GM19468 (cell line): ENCODE measurements around the gene ADCY3.

Experiments
- ATAC-seq: cut with Tn5 transposase; IDR thresholded peaks from one replicate; pipeline ENCODE4 v1.9.1; 2021; ENCODE audit warnings: mild to moderate bottlenecking, moderate library complexity, moderate number of reproducible peaks; ENCODE audit not compliant: unreplicated experiment; ENCODE audit errors: extremely low read depth

Gene ADCY3

GRCh38 chr2:24788816-24789215, 131.2 kb downstream of the ADCY3 start:
- no peak for ATAC-seq

DNA sequence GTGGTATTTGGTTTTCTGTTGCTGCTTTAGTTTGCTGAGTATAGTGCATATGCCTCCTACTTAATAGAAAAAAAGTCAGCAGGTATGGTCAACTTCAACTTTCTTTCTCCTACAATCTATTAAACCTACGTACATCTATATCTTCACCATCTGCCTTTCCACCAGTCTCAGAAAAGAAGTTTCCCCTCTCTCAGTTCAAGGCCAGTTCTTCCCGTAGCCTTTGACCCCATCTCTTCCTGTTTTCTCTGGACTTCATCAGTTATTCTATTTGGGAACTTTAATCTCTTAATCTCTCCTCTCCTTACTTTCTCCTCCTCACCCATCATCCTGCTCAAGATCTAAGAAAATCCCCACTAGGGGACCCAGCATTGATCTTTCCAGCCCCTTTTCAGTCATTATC, 132.5 kb downstream of the ADCY3 start:
- ATAC-seq, result no peak

DNA sequence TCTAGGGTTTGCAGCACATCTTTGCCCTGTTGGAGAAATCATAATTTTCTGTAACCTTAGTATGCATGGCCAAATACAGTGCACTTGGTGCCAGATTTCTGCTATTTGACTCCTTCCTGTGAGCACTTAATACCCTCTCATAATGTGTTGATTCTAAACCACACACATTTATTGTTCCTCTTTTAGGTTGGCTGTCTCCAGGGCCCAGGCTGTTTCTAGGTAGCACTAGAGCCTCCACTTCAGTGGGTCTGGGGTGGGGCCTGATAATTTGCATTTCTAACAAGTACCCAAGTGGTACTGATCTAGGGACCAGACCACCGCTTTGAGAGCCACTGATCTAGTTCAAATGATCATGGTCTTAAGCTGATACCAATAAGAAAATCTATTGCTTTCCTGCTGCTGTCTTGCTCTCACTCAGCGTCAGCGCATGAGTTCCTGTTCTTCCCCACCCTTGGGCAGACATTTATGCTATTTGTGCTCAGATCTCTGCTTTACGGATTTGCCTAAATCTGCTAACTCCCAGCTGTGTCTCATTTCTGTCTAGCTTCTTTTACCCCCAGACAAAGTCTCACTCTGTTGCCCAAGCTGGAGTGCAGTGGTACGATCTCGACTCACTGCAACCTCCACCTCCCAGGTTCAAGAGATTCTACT, 134.2 kb downstream of the ADCY3 start:
- peak; percentile 66 for ATAC-seq

DNA sequence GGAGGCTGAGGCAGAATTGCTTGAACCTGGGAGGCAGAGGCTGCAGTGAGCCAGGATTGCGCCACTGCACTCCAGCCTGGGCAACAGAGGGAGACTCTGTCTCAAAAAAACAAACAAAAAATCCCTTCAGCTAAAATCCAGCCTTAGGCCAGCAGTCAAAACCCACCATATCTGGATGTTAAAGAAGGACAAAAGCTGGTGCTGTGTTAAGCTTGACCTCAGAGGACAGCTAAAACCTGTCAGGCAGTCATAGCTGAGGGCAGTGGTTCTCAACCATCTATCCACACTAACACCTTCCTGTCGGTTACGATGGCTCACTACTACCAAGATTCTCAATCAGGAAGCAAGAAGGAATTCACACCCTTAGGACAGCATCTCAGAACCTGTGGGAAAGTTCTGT, 136.4 kb downstream of the ADCY3 start:
- ATAC-seq, result no peak

GRCh38 chr2:24779116-24779515, 140.9 kb downstream of the ADCY3 start:
- no peak for ATAC-seq

DNA sequence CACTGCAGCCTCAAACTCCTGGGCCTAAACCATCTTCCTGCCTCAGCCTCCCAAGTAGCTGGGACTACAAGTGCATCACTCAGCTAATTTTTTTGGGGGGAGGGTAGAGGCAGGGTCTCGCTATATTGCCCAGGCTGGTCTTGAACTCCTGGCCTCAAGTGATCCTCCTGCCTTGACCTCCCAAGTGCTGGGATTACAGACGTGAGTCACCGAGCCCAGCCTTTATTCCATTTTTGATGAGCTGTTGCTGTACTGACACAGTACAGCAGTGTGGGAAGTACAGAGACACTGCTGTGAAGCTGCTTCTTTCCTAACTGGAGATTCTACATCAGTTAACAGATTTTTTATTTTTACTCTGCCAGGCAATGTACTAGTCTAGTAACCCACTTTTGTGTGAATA, 145.7 kb downstream of the ADCY3 start:
- ATAC-seq, result no peak

GRCh38 chr2:24771764-24772586, 148.1 kb downstream of the ADCY3 start:
- ATAC-seq, result no peak

DNA sequence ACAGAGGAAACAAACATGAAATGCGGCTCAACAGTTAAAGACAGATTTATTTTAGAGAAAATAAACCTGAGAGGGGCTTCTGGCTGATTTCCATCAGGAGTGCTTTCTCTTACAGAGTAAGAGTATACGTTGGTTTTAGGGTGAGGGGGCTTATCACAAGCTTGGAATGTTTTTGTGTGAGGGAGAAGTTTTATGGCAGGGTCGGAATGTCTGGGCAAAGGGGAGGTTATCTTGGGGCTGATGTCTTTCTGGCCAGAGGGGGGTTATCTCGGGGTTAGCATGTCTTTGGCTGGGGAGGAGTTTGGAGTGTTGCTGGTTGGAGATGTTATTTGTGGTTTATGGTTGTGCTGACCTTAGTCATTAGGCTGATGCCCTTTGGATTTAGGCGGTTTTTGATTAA, 149.0 kb downstream of the ADCY3 start:
- ATAC-seq, result no peak
